ENCODE data around the gene AFF3.

The AFF3 gene

DNA sequence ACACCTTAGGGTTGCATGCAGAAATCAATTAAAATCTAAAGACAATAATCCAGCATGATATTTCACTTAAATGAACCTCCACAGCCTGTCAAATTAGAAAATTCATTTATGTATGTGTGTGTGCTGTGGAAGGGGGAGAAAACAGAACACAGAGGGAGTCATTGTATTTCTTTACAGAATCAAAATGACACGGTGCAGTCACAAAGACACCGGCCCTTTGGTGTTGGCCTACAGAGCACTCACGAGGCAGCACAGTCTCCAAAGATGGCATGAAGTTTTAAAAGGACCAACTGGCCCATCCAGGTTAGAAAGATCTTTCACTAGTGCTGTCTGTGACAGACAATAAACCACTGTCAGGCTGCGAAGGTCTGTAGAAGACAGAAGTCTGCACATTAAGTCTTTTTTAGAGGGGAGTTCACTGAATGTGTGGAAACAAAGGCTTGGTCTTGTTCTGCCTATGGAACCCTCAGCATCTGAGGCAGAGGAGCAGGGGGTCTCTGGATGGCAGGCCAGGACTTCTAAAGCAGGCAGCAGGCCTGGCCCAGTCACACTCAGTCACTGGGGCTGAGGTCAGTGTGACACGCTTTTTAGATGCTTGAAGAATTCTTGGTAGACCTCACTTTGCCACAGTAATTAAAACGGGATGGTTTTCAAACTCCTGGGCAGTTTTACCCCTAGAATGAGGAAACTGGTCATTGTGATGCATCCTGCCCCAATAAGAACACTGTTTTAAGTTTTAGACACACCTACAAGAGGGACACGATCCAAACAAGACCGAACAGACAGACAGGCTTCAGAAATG, 184.9 kb downstream of the AFF3 start:
- Histone ChIP-seq H3K27ac (no peak overlapping the region), H3K9me3 (no peaks in the 10 kb centered on the region), H3K36me3 (no peaks in the 10 kb centered on the region), H3K4me3 (ENCODE audit: low read depth in 1 of 2, low read length in 1 of 2) (no peak overlapping the region), H3K27me3 (no peaks in the 10 kb centered on the region), H3K4me1 (ENCODE audit: control insufficient read depth in 1 of 2, insufficient read depth in 1 of 2, low read depth in 1 of 2, low read length in 1 of 2) (no peaks in the 10 kb centered on the region)
- no peak for TF ChIP-seq CTCF (IDR thresholded peaks at IDR 0.05)

DNA sequence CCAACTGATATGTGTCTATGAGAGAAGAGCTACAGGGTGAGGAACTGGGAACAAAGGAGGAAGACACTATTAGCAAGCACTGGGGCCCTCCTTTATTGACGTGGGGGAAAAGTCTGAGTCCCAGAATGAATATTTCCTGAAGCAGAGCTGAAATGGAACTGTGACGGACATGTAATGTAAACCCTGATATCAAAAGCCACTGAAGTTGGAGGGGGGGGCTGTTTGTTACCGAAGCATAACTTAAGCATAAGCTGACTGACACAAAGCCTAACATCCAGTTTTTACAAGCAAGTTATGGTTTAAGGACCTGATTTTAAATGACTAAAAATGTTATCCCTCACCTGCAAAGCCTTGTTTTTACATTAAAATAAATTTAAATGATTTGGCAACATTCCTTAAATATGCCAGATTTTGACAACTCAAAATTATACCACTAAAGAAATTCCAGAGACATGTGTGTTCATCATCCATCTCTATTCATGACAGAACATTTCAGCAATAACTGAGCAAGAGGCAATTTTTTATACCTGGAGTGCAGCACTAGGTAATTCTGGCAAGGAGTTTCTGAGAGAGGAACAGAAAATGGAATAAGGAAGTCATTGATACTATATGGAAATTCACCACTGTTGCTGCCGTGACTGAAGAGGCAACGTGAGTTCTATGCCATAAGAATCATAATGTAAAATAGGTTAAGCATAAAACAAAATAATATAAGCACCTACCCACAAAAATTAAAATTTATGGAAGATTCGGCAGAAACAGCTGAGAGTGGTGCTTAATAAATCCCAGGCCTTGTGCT, 186.0 kb downstream of the AFF3 start:
- Histone ChIP-seq H3K4me1 (ENCODE audit: control insufficient read depth in 1 of 2, insufficient read depth in 1 of 2, low read depth in 1 of 2, low read length in 1 of 2) (no peaks in the 10 kb centered on the region), H3K4me3 (ENCODE audit: low read depth in 1 of 2, low read length in 1 of 2) (no peak overlapping the region), H3K36me3 (no peaks in the 10 kb centered on the region), H3K9me3 (no peaks in the 10 kb centered on the region), H3K27ac (no peak overlapping the region), H3K27me3 (no peaks in the 10 kb centered on the region)
- no peak for TF ChIP-seq CTCF (IDR thresholded peaks at IDR 0.05)

DNA sequence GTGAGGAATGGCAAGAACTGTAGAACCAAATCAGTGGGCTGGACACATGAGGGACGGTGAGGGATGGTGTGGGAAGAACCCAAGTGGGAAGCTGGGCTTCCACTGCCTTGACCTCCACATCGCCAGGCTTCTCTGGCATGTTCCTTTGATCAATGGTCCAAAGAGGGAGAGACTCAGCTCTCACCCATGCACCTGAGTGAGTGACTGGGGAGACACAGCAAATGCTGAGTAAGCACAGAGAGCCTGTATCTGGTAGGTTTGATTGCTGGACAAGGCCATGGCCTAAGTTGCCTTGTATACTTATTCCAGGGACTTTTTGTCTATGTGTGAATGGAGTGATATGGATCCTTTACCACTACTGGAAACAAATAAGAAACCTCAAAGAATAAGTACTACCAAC, 188.6 kb downstream of the AFF3 start:
- Histone ChIP-seq H3K36me3 (no peaks in the 10 kb centered on the region), H3K27me3 (no peaks in the 10 kb centered on the region), H3K27ac (no peak overlapping the region), H3K4me1 (ENCODE audit: control insufficient read depth in 1 of 2, insufficient read depth in 1 of 2, low read depth in 1 of 2, low read length in 1 of 2) (no peaks in the 10 kb centered on the region), H3K4me3 (ENCODE audit: low read depth in 1 of 2, low read length in 1 of 2) (no peak overlapping the region), H3K9me3 (no peaks in the 10 kb centered on the region)
- no peak for TF ChIP-seq CTCF (IDR thresholded peaks at IDR 0.05)

GRCh38 chr2:99949963-99950362, 192.4 kb downstream of the AFF3 start:
- Histone ChIP-seq H3K9me3 (no peaks in the 10 kb centered on the region), H3K4me1 (ENCODE audit: control insufficient read depth in 1 of 2, insufficient read depth in 1 of 2, low read depth in 1 of 2, low read length in 1 of 2) (no peaks in the 10 kb centered on the region), H3K27me3 (no peaks in the 10 kb centered on the region), H3K36me3 (no peaks in the 10 kb centered on the region), H3K27ac (no peak overlapping the region), H3K4me3 (ENCODE audit: low read depth in 1 of 2, low read length in 1 of 2) (no peak overlapping the region)
- TF ChIP-seq CTCF (IDR thresholded peaks at IDR 0.05) = no peak

GRCh38 chr2:99949530-99949929, 192.9 kb downstream of the AFF3 start:
- Histone ChIP-seq H3K27ac (no peak overlapping the region), H3K36me3 (no peaks in the 10 kb centered on the region), H3K4me3 (ENCODE audit: low read depth in 1 of 2, low read length in 1 of 2) (no peak overlapping the region), H3K9me3 (no peaks in the 10 kb centered on the region), H3K27me3 (no peaks in the 10 kb centered on the region), H3K4me1 (ENCODE audit: control insufficient read depth in 1 of 2, insufficient read depth in 1 of 2, low read depth in 1 of 2, low read length in 1 of 2) (no peaks in the 10 kb centered on the region)
- no peak for TF ChIP-seq CTCF (IDR thresholded peaks at IDR 0.05)
